Astrocyte of the spinal cord (primary cell): ENCODE data around the gene SLC35F1.

Source experiments
- DNase-seq: peaks from one replicate; pipeline ENCODE4 v3.0.0; 2011; ENCODE audit warnings: low read depth, low spot score
- H3K4me3 ChIP-seq: 2 replicates; pipeline ENCODE4 v1.5.1; 2011; ENCODE audit warnings: low read depth, mild to moderate bottlenecking, low read length, moderate library complexity
- in situ Hi-C: cut with HindIII; loops from 2 replicates; pipeline ENCODE4 v1.10.0; 2017; ENCODE audit warnings: low sequenced_read_pairs
- TF ChIP-seq, protein P1 (sequence below): IDR thresholded peaks from 2 replicates; pipeline ENCODE4 v1.5.1; 2012; ENCODE audit warnings: low read depth, mild to moderate bottlenecking, low read length, inconsistent platforms

Gene SLC35F1

DNA sequence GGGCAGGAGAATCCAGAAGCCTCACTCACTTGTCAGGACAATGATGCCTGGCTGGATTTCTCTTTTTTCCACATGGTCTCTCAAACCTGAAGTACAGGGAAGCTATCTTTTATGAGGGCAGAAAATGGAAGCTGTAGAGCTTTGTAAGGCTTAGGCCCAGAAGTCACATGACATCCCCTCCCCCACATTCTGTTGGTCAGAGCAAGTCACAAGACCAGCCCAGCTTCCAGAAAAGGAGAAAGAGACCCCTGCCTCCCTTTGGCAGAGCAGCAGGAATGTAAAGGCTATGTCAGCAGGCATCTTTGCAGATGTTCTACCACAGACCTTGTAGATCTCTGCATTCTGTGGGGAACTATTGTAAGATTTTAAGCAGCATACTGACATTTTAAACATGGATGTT lies 245.5 kb downstream of the SLC35F1 start:
- H3K4me3 ChIP-seq: no peak overlapping the region
- TF ChIP-seq, protein P1, sequence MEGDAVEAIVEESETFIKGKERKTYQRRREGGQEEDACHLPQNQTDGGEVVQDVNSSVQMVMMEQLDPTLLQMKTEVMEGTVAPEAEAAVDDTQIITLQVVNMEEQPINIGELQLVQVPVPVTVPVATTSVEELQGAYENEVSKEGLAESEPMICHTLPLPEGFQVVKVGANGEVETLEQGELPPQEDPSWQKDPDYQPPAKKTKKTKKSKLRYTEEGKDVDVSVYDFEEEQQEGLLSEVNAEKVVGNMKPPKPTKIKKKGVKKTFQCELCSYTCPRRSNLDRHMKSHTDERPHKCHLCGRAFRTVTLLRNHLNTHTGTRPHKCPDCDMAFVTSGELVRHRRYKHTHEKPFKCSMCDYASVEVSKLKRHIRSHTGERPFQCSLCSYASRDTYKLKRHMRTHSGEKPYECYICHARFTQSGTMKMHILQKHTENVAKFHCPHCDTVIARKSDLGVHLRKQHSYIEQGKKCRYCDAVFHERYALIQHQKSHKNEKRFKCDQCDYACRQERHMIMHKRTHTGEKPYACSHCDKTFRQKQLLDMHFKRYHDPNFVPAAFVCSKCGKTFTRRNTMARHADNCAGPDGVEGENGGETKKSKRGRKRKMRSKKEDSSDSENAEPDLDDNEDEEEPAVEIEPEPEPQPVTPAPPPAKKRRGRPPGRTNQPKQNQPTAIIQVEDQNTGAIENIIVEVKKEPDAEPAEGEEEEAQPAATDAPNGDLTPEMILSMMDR: no peak
- no peak for DNase-seq
- in situ Hi-C loops: no loop called here

DNA sequence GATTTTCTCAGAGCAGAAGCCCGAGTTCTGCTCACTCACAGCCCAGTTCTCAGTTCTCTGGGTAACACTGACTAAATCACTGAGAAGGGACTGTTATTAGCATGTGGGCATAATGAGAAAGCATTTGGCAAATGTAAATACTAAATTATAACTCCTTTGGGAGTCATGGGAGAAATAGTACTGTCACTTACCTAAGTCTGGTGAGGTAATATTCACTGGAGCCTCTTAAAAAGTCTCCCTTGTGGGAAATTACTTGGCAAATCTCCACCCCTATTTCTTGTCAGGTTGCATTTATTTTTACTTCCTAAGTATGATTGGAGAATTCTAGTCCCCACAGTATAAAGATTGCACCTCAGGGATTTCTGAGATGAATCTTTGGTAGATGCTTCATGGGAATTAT lies 254.3 kb downstream of the SLC35F1 start:
- no peak for DNase-seq
- TF ChIP-seq, protein P1: no peak
- in situ Hi-C loops: no loop called here
- H3K4me3 ChIP-seq: no peak overlapping the region

DNA sequence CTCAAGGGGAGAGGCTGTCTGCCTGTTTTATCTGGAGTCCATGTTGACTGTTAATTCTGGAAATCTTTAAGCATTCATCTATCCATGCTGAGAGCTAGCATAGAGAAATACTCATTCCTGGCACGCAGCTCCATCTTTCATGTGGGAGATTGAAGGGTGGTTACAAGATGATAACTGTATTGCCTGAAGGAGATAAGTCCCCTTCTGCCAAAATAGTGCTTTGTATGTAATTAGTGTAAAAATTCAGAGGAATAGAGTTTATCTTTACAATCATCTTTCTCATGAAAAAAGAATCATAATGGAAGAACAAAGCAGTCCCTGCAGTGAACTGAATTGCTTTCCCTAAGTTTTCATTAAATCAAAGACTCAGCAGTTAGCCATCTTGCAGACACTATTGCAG lies 256.5 kb downstream of the SLC35F1 start:
- TF ChIP-seq, protein P1: no peak
- no peak for DNase-seq
- no peak overlapping the region for H3K4me3 ChIP-seq
- in situ Hi-C loops: no loop called here

DNA sequence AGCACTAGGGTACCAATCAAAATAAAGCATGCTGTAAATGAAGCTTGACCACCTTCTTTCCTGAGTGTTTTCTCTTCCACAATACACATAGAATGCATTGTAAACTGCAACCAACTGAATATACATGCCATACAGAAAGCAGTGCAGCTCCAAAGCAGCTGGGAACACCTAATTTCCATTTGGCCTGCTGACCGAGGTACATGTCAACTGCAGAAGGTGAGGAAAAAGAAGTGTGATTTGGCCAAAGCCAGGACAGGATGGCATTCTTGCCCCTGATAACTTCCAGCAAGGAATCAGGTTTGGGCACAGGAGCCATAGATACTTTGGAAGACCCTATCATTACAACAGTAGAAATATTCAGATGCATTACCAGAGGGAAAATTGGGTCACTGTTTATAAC lies 258.4 kb downstream of the SLC35F1 start:
- TF ChIP-seq, protein P1: no peak
- no peak for DNase-seq
- no peak overlapping the region for H3K4me3 ChIP-seq
- in situ Hi-C loops: no loop called here

DNA sequence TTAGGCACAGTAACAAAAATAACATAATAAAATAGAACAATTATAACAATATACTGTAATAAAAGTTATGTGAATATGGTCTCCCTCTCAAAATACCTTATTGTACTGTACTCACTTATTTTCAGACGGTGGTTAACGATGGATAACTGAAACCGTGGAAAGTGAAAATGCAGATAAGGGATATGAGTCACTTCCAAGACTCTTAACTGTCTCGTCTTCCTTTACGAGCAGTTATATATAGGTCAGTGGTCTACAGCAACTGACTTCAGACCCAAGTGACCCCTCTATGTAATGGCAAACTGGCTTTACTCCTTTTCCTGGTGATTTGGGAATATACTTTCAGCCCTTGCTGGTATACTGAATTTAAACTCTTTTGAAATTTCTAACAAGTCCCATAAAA lies 261.4 kb downstream of the SLC35F1 start:
- no peak for DNase-seq
- H3K4me3 ChIP-seq: no peak overlapping the region
- in situ Hi-C loops: no loop called here
- TF ChIP-seq, protein P1: no peak

DNA sequence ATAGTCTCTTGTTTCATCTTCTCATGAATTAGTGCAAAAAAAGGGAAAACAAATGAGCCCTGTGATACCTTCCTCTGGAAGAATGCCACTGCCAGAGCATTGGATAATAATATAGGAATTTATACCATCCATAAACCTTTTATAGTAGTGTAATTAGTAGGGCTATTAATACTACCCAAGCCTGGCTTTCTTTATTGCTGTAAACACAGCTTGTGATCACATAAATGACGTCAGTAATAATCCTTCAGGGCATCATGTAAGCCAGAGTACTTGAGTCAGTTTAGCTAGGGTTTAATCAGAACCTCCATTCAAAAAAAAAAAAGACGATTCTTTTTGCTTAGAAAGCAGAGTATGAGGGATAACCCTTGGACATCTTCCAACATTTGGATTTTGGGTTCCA lies 264.8 kb downstream of the SLC35F1 start:
- in situ Hi-C loops: no loop called here
- DNase-seq: no peak
- TF ChIP-seq, protein P1: no peak
- H3K4me3 ChIP-seq: no peak overlapping the region

DNA sequence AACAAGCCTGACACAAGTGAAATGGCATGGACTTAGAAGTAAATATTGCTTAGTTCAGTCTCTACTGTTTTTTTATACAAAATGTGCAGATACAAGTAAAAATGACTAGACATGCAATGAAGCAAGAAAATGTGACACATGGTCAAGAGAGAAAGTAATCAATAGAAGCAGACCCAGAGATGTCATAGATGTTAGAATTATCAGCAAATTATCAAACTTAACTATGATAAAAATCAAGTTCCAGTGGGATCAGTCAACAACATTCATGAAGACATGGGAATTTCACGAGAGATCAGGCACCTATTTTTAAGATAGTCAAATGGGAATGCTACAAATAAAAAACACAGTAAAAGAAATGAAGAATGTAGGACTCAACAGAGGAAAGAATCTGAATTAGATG lies 267.0 kb downstream of the SLC35F1 start:
- TF ChIP-seq, protein P1: no peak
- DNase-seq: no peak
- H3K4me3 ChIP-seq: no peak overlapping the region
- in situ Hi-C loops: no loop called here
